Measurements from ENCODE around the gene HS6ST2. TPM values are rescaled to one million over a fixed set of nuclear protein-coding genes. Genes with fewer than 3 reads are reported as not detected.

Gene HS6ST2
- total RNA-seq, 1 donor from 2014 or later = 0.92 TPM

GRCh38 chrX:132858018-132858417, 100.4 kb downstream of the HS6ST2 start:
- H3K27me3 ChIP-seq (ENCODE audit: low read depth) = no peaks in the 10 kb centered on the region
- H3K27ac ChIP-seq = no peak overlapping the region
- no peak for DNase-seq
- no peak overlapping the region for H3K4me3 ChIP-seq
- TF ChIP-seq CTCF (IDR thresholded peaks at IDR 0.05) = no peak
- no peak for ATAC-seq
- intact Hi-C loops (cut with DNase I) = no loop called here
- H3K9me3 ChIP-seq = no peaks in the 10 kb centered on the region
- H3K36me3 ChIP-seq = no peaks in the 10 kb centered on the region
- no peaks in the 10 kb centered on the region for H3K4me1 ChIP-seq

GRCh38 chrX:132855780-132856341, 102.6 kb downstream of the HS6ST2 start:
- Histone ChIP-seq H3K36me3 (no peaks in the 10 kb centered on the region), H3K4me1 (no peaks in the 10 kb centered on the region), H3K27ac (no peak overlapping the region), H3K4me3 (no peak overlapping the region), H3K27me3 (ENCODE audit: low read depth) (no peaks in the 10 kb centered on the region), H3K9me3 (no peaks in the 10 kb centered on the region)
- ATAC-seq = no peak
- DNase-seq = no peak
- TF ChIP-seq CTCF (IDR thresholded peaks at IDR 0.05) = no peak
- intact Hi-C loops (cut with DNase I) = no loop called here

- DNase-seq = no peak
- H3K4me1 ChIP-seq = no peaks in the 10 kb centered on the region
- no peaks in the 10 kb centered on the region for H3K27me3 ChIP-seq (ENCODE audit: low read depth)
- ATAC-seq = no peak
- no peaks in the 10 kb centered on the region for H3K9me3 ChIP-seq
- no peaks in the 10 kb centered on the region for H3K36me3 ChIP-seq
- H3K4me3 ChIP-seq = no peak overlapping the region
- no peak overlapping the region for H3K27ac ChIP-seq
- intact Hi-C loops (cut with DNase I) = no loop called here
- TF ChIP-seq CTCF (IDR thresholded peaks at IDR 0.05) = no peak
Measured at GRCh38 chrX:132853040-132853439, 105.4 kb downstream of the HS6ST2 start.

- intact Hi-C loops (cut with DNase I) = no loop called here
- H3K36me3 ChIP-seq = no peaks in the 10 kb centered on the region
- H3K9me3 ChIP-seq = no peaks in the 10 kb centered on the region
- no peak for DNase-seq
- TF ChIP-seq CTCF (IDR thresholded peaks at IDR 0.05) = no peak
- no peak overlapping the region for H3K27ac ChIP-seq
- H3K27me3 ChIP-seq (ENCODE audit: low read depth) = no peaks in the 10 kb centered on the region
- no peak for ATAC-seq
- H3K4me3 ChIP-seq = no peak overlapping the region
- H3K4me1 ChIP-seq = no peaks in the 10 kb centered on the region
Measured at GRCh38 chrX:132848296-132848970, 110.0 kb downstream of the HS6ST2 start.

- no peak for TF ChIP-seq CTCF (IDR thresholded peaks at IDR 0.05)
- DNase-seq = no peak
- intact Hi-C loops (cut with DNase I) = no loop called here
- no peaks in the 10 kb centered on the region for H3K36me3 ChIP-seq
- H3K9me3 ChIP-seq = no peaks in the 10 kb centered on the region
- ATAC-seq = no peak
- no peak overlapping the region for H3K4me3 ChIP-seq
- no peaks in the 10 kb centered on the region for H3K27me3 ChIP-seq (ENCODE audit: low read depth)
- H3K27ac ChIP-seq = no peak overlapping the region
- H3K4me1 ChIP-seq = no peaks in the 10 kb centered on the region
Measured at GRCh38 chrX:132843363-132843762, 115.1 kb downstream of the HS6ST2 start.
